Stimulated activated CD4-positive, alpha-beta T cell treated with anti-CD3 and anti-CD28 coated beads, Interleukin-4, amount 100 ng/mL, for 1 hour (primary cell): ENCODE data around the gene FCRL4.

Experiments
- DNase-seq: peaks from one replicate; pipeline ENCODE4 v3.0.0-alpha.2; 2020

FCRL4 gene

GRCh38 chr1:157597959-157598667 lies at the start of gene FCRL4:
Gene FCRL4 (minus strand): TSS chr1:157598085. CDS start chr1:157597944, 141 bp downstream.
- DNase-seq: no peak

DNA sequence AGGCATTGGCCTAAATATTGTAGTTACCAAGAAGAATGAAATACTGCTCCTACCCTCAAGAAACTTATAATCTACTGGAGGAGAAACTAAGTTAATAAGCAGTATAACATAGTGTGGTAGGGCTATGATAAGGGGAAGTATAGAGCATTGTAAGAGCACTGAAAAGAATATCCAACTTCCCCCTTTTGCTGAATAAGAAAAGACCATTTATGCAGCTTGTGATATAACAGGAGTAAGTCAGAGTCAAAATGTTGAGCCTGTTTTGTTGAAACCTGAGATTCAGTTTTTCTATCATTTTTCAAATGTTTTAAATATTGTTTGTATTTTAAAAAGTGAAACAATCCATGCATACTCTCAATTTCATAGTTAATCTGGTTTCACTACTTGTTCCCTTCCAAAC lies 48.3 kb upstream of the FCRL4 start:
- DNase-seq: no peak

DNA sequence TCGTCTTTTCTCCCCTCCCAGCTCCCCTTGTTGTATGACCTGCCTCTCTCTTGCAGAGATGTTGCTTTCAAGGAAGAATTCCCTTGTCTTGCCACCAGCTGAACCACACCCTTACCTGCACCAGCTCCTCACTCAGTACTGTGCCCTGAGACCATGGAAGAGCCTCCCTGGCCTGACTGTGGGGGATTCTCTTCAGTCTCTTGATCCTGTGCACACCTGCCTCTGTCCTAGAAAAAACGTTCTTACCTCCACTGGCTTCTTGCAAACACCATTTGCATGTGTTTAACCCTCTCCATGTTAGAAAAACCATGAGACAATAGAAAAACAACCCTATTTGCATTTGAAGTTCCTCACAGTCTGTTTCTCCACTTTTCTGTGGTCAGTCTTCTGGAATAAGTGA lies 43.3 kb upstream of the FCRL4 start:
- no peak for DNase-seq

DNA sequence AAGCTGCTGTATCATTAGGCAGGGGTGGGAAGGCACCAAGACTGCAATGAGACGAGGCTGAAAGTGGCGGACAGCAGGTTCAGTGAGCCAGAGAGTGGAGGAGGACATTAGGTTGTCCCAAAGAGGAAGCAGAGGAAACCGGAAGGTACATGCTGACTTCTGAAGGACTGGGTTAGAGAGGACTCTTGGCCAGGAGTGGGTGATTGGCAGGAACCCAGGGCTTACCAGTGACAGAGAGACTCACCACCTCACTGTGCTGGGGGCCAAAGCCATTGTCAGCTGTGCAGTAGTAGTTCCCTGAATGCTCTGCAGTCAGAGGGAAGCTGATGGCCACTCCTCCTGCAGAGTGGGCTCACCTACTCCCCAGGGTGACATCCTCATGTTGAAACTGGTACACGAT lies 41.9 kb upstream of the FCRL4 start:
- DNase-seq: no peak

DNA sequence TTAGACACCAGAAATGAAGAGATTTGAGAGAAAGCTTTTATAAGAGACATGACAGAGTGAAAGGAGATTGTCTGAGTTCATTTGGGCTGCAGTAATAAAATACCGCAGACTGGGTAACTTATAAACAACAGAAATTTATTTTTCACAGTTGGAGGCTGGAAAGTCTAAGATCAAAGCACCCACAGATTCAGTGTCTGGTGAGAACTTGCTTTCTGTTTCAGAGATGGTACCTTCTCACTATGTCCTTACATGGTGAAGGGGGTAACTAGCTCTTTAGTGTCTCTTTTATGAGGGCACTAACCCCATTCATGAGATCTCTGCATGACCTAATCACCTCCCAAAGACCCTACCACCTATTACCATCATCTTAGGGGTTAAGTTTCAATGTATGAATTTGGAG lies 30.9 kb upstream of the FCRL4 start:
- DNase-seq: no peak

DNA sequence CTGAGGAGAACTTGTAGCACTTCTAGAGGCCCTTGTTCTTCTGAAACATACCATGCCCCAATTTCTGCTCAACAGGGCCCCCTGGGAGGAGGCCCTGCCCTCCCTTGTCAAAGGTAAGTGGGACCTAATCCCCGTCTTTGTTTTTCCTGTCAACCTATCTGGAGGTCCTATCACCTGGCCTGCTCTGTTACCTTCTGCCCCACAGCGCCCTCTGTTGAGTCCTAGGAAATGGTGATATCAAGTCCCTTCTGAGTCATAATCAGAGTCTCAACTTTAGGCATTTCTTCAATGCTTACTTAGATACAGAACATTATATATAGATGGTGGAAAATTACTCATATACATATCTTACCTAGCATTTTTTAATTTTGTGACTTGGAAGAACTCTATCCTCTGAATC lies 28.2 kb upstream of the FCRL4 start:
- DNase-seq: no peak

GRCh38 chr1:157624471-157624870 lies 26.6 kb upstream of the FCRL4 start:
- DNase-seq: no peak

DNA sequence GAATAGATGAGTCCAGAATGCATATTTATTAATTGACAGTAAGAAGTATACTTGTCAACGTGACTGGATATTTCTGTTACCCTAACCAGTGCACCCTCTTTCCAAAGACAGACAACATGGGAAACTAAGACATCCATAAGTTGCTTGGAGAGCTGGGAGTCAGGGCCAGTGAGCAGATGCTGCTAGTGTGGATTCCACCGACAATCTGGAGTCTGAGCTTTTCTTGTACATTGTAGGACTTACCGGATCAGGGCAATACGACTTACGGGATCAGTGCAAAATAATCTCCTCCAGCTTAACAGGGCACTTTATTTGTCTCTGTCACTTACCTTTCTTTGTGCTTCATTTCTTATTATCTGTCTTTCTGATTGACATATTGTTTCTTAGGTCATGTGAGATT lies 24.6 kb upstream of the FCRL4 start:
- no peak for DNase-seq

GRCh38 chr1:157618190-157618589 lies 20.3 kb upstream of the FCRL4 start:
- DNase-seq: no peak

DNA sequence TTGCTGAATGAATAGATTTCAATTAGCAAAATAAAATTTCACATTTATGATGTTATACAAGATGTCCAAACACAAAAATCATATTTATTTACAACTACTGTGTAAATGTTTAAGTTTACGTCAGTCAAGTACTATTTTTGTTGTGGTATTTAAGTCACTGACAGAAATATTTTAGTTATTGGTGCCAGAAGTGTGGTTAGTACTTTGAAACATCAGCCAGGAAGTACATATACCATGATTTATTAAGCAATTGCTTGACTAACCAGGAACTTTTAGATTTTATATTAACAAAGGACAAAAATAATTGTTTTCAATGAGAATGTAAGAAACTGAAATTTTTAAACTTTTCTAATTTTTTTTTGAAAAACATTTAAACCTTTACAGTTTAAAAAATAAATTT lies 2.4 kb upstream of the FCRL4 start:
- DNase-seq: no peak

DNA sequence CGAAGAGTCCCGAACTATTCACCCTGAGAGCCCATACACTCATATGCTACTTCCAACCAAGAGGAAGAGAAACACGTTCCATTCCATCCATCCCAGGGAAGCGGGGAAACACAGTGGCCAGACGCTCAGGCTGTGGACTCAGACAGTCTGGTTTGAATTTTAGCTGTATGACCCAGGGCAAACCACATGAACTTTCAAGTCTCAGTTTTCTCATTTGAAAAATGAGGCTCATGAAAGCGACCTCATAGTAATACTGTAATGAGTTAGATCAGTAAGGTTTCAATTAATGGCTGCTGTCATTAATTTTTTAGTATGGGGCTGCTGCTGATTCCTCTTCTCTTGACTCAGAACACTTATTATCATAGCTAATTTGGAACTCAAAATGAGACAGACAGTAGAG lies 1.5 kb downstream of the FCRL4 start:
- no peak for DNase-seq

- no peak for DNase-seq
Observed at GRCh38 chr1:157595356-157595755, 2.5 kb downstream of the FCRL4 start.

DNA sequence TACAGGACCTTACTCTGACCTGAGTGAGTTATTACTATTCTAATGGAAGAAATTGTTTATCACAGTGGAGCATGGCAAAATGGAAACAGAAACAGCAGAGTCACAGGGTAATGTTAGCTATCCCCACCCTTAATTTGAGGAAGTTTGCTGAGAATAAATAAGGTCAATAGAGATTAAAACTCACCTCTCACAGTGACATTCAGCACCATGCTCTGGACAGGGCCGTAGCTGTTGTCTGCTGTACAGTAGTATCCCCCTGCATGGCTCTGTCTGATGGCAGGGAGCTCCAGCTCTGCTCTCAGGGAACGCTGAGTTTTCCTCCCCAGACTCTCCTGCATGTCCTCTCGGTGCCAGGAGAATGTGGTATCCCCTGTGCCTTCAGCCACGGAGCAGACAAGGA lies 11.9 kb downstream of the FCRL4 start:
- DNase-seq: no peak

- no peak for DNase-seq
Observed at GRCh38 chr1:157584503-157584902, 13.4 kb downstream of the FCRL4 start.

DNA sequence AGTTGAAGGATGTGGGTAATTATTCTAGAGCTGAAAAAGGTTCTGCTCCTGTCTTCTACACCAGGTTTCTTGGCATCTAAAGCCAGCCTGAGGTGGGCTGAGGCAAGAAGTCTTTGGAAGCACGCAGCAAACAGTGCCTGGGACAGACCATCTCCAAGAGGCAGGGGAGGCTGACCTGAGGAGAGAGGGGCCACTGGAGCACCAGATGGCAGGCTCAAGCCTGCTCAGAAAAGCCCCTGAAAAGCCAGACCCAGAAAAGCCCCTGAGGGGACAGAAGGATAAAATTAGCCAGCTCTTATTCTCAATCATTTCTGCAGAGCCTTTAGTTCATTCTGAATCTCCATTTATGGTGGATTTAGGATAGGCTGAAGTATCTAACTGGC lies 17.1 kb downstream of the FCRL4 start:
- DNase-seq: no peak

DNA sequence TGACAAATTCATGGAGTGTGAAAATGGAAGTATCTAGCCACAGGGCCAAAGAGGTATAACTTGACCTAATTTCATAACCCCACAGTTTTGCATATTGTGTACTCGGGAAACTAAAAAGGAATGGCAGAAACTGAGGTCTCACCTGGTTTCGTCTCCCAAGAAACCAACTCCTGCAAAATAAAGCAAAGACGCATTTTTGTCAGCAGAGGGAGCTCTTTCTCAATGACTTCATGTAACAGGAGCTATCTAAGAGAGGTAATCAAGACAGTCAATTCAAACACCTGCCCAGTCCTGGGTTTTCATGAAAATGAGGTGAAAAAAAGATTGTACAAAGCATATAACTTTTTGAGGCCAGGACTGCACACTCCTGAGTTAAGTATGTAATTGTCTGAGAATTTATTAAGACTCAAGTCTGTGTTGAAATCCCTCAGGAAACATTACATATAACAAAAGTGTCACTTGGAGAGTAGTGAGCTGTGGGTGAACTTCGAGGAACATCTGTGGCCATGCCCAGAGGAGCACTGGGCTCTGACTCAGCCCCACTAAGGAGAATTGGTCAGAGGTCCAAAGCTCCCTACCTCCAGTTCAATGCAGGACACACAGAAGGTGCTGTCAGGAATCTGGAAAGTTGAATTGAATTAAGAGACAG lies 17.6 kb downstream of the FCRL4 start:
- DNase-seq: no peak

DNA sequence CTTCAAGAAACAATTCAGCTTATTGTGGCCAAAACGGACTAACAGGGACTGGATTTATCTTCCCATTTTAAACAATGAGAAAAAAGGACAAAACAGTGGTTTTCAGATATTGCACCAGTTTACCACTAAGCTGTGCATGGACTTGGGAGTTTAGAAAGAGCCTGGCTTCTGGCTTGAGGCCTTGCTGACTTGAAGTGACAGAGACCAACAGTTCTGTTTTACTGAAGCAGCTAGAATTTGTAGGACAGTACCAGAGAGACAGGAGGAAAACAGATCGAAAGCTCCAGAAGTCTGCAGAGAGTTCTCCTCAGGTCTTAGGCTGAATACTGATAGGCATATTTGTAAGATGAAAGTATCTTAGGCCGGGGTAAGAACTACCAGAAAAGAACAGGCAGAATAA lies 20.5 kb downstream of the FCRL4 start:
- DNase-seq: no peak

GRCh38 chr1:157575744-157576143 lies 22.1 kb downstream of the FCRL4 start:
- DNase-seq: no peak

GRCh38 chr1:157574836-157575235 lies 23.0 kb downstream of the FCRL4 start:
- no peak for DNase-seq

DNA sequence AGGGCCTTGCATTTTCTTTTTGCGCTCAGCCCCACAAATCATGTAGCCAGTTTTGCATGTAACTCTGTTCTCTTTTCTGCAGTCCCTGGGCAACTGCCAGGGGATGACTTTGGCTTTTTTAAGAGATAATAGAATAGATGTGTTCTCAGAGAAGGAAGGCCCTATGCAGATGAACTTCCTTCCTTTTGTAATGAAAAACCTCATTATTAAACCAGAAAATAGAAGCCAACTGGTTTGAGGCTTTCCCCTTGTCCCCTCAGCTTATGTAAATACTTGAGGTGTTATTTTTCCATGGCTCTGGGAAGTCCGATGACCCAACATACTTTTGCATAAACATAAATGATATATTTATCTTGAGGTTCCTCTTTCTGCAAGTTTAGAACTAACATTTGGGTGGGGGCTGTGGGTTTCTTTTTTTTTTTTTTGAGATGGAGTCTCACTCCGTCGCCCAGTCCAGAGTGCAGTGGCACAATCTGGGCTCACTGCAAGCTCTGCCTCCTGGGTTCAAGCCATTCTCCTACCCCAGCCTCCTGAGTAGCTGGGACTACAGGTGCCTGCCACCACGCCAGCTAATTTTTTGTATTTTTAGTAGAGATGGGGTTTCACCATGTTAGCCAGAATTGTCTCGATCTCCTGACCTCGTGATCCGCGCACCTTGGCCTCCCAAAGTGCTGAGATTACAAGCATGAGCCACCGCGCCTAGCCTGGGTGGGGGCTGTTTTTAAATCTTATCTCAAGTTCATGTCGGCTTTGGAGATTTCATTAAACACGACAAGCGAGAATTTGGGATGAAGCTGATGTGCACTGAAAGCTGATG lies 31.2 kb downstream of the FCRL4 start:
- no peak for DNase-seq

- no peak for DNase-seq
Observed at GRCh38 chr1:157562515-157562914, 35.4 kb downstream of the FCRL4 start.

DNA sequence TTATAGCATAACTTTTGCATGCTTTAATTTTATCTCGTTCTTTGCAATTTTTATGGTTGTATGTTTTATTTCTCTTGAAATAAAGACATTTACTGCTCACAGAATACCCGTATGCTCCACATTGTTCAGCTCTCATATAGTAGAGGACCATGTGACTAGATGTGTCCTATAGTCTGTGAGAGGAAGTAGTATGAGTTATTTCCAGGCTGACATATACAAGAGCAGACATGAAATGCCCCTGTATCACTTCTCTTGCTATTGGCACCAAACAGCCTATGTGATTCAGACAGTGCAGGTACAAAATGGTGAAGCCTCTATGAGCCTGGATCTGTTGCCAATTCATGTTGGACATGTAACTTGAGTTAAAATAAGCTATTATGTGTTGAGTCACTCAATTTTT lies 39.8 kb downstream of the FCRL4 start:
- DNase-seq: no peak

DNA sequence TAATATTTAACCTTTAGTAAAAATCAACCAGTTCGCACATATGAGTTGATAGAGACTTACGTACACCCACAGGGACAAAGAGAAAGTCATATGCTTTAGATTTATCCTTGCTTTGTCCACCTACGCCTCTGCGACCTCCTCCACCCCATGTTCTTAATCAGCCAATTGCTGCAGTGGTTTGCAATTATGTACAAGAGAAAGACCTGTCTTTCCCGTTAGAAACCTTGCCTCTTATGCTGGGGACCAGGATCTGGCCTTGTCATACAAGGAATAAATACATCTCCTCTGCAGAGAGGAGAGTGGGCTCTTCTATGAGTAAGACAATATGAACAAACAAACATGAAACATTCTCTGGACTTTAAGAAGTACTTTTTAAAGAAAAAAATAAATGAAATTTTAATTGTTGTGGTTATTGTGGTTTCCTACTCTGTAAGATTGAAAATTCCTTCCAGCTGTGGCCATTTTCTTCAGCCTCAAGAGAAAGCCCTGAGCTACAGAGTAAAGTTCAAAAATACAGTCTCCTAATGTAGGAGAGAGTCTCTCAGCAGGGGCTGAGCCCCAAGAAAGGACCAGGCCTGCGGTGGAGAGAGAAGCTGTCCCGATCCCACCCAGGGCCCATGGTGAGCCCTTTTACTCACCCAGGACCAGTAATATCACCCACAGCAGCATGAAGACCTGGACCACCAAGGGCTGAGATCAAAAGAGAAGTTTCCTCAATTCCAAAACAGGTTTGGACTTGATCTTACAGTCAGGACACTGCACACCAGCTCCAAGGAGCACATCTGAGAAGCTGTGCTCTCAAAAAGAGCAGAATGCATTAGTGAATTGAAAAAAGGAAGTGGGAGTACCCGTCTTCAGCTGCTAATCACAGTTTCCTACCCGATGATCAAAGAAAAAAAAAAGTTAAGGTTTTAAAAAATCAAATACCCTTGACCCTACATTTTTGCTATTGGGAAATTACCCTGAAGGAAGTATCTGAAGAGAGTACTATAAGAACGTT lies 45.9 kb downstream of the FCRL4 start, which contains the start of gene FCRL5:
Gene FCRL5 (minus strand): TSS at position 822 of the 1,000 bp plus-strand sequence. CDS start 153 bp downstream, at position 669.
- no peak for DNase-seq
